ENCODE data around the gene DNAL4. TPM values are rescaled to one million over a fixed set of nuclear protein-coding genes. Genes with fewer than 3 reads are reported as not detected.

DNAL4 gene
- total RNA-seq, 1 donor from 2014 or later = 10.0 TPM

DNA sequence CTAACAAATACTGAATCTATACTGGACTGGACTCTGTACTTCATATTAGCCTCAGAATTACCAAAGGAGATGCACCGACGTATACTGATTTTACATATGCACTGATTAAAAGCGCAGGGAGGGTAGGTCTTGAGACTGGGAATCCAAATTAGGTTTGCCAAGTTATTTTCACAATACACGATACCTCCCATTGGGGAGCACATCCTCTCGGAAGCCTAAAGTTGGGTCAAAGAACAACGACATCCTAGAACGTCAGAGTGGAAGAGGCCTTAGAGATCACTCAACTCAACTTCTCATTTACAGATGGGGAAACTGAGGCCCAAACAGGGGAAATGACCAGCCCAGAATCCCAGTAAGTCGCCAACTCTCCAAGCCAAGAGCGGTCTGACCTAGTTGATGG, 626 bp downstream of the DNAL4 start:
- TF ChIP-seq CTCF (IDR thresholded peaks at IDR 0.05; ENCODE audit: borderline replicate concordance) = no peak
- no peak for DNase-seq
- Histone ChIP-seq H3K27me3 (ENCODE audit: low read depth) (no peaks in the 10 kb centered on the region), H3K4me3 (peak overlapping the region; percentile 90), H3K4me1 (peaks cover 35% of the 10 kb centered on the region), H3K9me3 (replicated peaks) (no peaks in the 10 kb centered on the region), H3K27ac (replicated peaks) (peak overlapping the region; percentile 92), H3K36me3 (peaks cover 12% of the 10 kb centered on the region)
- intact Hi-C loops (cut with micrococcal nuclease) = no loop called here

DNA sequence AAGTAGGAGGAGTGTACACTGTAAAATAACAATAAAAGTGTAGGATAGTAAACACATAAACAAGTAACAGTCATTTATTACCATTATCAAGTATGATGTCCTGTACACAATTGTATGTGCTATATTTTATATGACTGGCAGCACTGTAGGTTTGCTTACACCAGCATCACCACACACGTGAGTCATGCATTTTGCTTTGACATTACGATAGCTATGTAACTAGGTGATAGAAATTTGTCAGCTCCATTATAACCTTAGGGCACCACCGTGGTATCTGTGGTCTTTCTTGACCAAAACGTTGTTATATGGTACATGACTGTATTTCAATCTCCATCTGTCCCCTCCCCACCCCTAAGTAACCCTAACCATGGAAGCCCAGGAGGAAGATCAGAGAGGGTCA, 1.1 kb downstream of the DNAL4 start:
- Histone ChIP-seq H3K27ac (replicated peaks) (peak overlapping the region; percentile 92), H3K4me1 (peaks cover 40% of the 10 kb centered on the region), H3K9me3 (replicated peaks) (no peaks in the 10 kb centered on the region), H3K27me3 (ENCODE audit: low read depth) (no peaks in the 10 kb centered on the region), H3K4me3 (peak overlapping the region; percentile 90), H3K36me3 (peaks cover 12% of the 10 kb centered on the region)
- intact Hi-C loops (cut with micrococcal nuclease) = no loop called here
- TF ChIP-seq CTCF (IDR thresholded peaks at IDR 0.05; ENCODE audit: borderline replicate concordance) = no peak
- no peak for DNase-seq

GRCh38 chr22:38789606-38790005, 4.3 kb downstream of the DNAL4 start:
- DNase-seq = no peak
- intact Hi-C loops (cut with micrococcal nuclease) = no loop called here
- H3K27me3 ChIP-seq (ENCODE audit: low read depth) = no peaks in the 10 kb centered on the region
- H3K27ac ChIP-seq (replicated peaks) = peak overlapping the region; percentile 93
- H3K4me1 ChIP-seq = peaks cover 69% of the 10 kb centered on the region
- no peaks in the 10 kb centered on the region for H3K9me3 ChIP-seq (replicated peaks)
- no peak for TF ChIP-seq CTCF (IDR thresholded peaks at IDR 0.05; ENCODE audit: borderline replicate concordance)
- no peak overlapping the region for H3K4me3 ChIP-seq
- H3K36me3 ChIP-seq = peaks cover 12% of the 10 kb centered on the region

DNA sequence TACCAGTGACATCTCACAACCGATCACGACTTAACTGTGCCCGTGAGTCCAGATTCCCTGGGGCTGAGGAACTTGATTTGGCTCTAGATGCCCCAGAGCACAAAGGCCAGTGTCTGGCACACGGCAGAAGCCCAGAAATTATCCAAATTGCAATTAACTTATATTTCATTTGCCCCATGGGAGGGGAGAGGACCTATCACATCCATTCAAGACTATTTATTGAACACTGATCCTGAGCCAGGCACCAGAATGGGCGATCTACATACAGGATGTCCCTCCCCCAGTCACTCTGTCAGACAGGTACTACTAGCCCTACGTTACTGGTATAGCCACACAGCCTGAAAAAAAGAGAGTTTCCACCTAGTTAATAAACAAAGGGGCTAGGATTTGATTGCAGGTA, 5.1 kb downstream of the DNAL4 start:
- H3K27me3 ChIP-seq (ENCODE audit: low read depth) = no peaks in the 10 kb centered on the region
- intact Hi-C loops (cut with micrococcal nuclease) = no loop called here
- H3K4me1 ChIP-seq = peaks cover 65% of the 10 kb centered on the region

GRCh38 chr22:38788021-38788816, 5.7 kb downstream of the DNAL4 start:
- H3K9me3 ChIP-seq (replicated peaks) = no peaks in the 10 kb centered on the region
- peak; percentile 44 for DNase-seq
- peak overlapping the region; percentile 93 for H3K27ac ChIP-seq (replicated peaks)
- no peaks in the 10 kb centered on the region for H3K27me3 ChIP-seq (ENCODE audit: low read depth)
- intact Hi-C loops (cut with micrococcal nuclease) = no loop called here
- peaks cover 64% of the 10 kb centered on the region for H3K4me1 ChIP-seq
- H3K4me3 ChIP-seq = peak overlapping the region; percentile 4
- TF ChIP-seq CTCF (IDR thresholded peaks at IDR 0.05; ENCODE audit: borderline replicate concordance) = no peak
- H3K36me3 ChIP-seq = peaks cover 12% of the 10 kb centered on the region

More for the DNA sequence above, 5.1 kb downstream of the DNAL4 start:
- peak overlapping the region; percentile 93 for H3K27ac ChIP-seq (replicated peaks)
- TF ChIP-seq CTCF (IDR thresholded peaks at IDR 0.05; ENCODE audit: borderline replicate concordance) = no peak
- no peaks in the 10 kb centered on the region for H3K9me3 ChIP-seq (replicated peaks)
- peak overlapping the region; percentile 4 for H3K4me3 ChIP-seq
- no peak for DNase-seq
- peaks cover 12% of the 10 kb centered on the region for H3K36me3 ChIP-seq
